Measurements from ENCODE around the gene FCGBP.

Gene FCGBP

GRCh38 chr19:39953915-39954314 lies 19.5 kb upstream of the FCGBP start:
- H3K9me3 ChIP-seq (replicated peaks in 1 of 11): peaks cover 0 to 14% (median 0%) of the 10 kb centered on the region in 11 experiments; a peak in 8 of 22 replicates
- H3K4me3 ChIP-seq: peak overlapping the region in 5 of 10 experiments; percentile 43 to 56 (median 47); a peak in 7 of 20 replicates
- H3K27ac ChIP-seq: peak overlapping the region in 10 of 11 experiments; percentile 41 to 88 (median 81); a peak in 19 of 22 replicates
- H3K27me3 ChIP-seq: no peaks in the 10 kb centered on the region
- peaks cover 39 to 77% (median 54%) of the 10 kb centered on the region in 10 experiments for H3K4me1 ChIP-seq
- peak overlapping the region in 8 of 11 experiments; percentile 49 to 75 (median 66); a peak in 14 of 22 replicates for H3K9ac ChIP-seq
- peak overlapping the region; percentile 76 to 98 (median 91) for H3K4me2 ChIP-seq
- TF ChIP-seq Cebpa-rat (IDR thresholded peaks at IDR 0.05): no peak
- H3K36me3 ChIP-seq: peaks cover 0 to under 1% (median 0%) of the 10 kb centered on the region in 11 experiments; a peak in 1 of 22 replicates
- H4K20me1 ChIP-seq: no peaks in the 10 kb centered on the region

GRCh38 chr19:39951686-39952085 lies 17.3 kb upstream of the FCGBP start:
- peak overlapping the region; percentile 76 to 98 (median 91); a peak in 21 of 22 replicates for H3K4me2 ChIP-seq
- no peaks in the 10 kb centered on the region for H3K27me3 ChIP-seq
- H3K4me1 ChIP-seq: peaks cover 41 to 94% (median 58%) of the 10 kb centered on the region in 10 experiments
- TF ChIP-seq Cebpa-rat (IDR thresholded peaks at IDR 0.05): no peak
- H3K36me3 ChIP-seq: peaks cover 0 to 7% (median 0%) of the 10 kb centered on the region in 11 experiments; a peak in 1 of 22 replicates
- peaks cover 0 to 27% (median 13%) of the 10 kb centered on the region in 11 experiments; a peak in 11 of 22 replicates for H3K9me3 ChIP-seq (replicated peaks in 1 of 11)
- H3K9ac ChIP-seq: peak overlapping the region in 2 of 11 experiments; percentile 21 to 24; a peak in 2 of 22 replicates
- peak overlapping the region in 1 of 10 experiments; percentile 37; a peak in 1 of 20 replicates for H3K4me3 ChIP-seq
- H4K20me1 ChIP-seq: no peaks in the 10 kb centered on the region
- peak overlapping the region in 10 of 11 experiments; percentile 2 to 88 (median 81); a peak in 15 of 22 replicates for H3K27ac ChIP-seq

- Histone ChIP-seq H3K27ac (peak overlapping the region in 9 of 11 experiments; percentile 16 to 88 (median 79); a peak in 9 of 22 replicates), H3K4me2 (peak overlapping the region in 9 of 11 experiments; percentile 82 to 98 (median 91); a peak in 18 of 22 replicates), H3K27me3 (no peaks in the 10 kb centered on the region), H3K36me3 (peaks cover 0 to 7% (median 0%) of the 10 kb centered on the region in 11 experiments; a peak in 1 of 22 replicates), H4K20me1 (no peaks in the 10 kb centered on the region), H3K4me1 (peaks cover 41 to 99% (median 64%) of the 10 kb centered on the region in 10 experiments), H3K9ac (peak overlapping the region in 2 of 11 experiments; percentile 17 to 24; a peak in 1 of 22 replicates), H3K4me3 (0 out of 20 replicates have a peak overlapping the region, but pooled peaks of 1 of the 10 experiments have one; percentile 37), H3K9me3 (replicated peaks in 1 of 11) (peaks cover 0 to 27% (median 13%) of the 10 kb centered on the region in 11 experiments; a peak in 11 of 22 replicates)
- no peak for TF ChIP-seq Cebpa-rat (IDR thresholded peaks at IDR 0.05)
Observed at GRCh38 chr19:39951065-39951650, 16.7 kb upstream of the FCGBP start.

GRCh38 chr19:39949026-39949747 lies 14.8 kb upstream of the FCGBP start:
- peaks cover 34 to 100% (median 66%) of the 10 kb centered on the region in 10 experiments for H3K4me1 ChIP-seq
- TF ChIP-seq Cebpa-rat (IDR thresholded peaks at IDR 0.05): no peak
- H4K20me1 ChIP-seq: no peaks in the 10 kb centered on the region
- no peaks in the 10 kb centered on the region for H3K27me3 ChIP-seq
- H3K9ac ChIP-seq: no peak overlapping the region
- peaks cover 0 to 7% (median 0%) of the 10 kb centered on the region in 11 experiments; a peak in 1 of 22 replicates for H3K36me3 ChIP-seq
- peaks cover 0 to 27% (median 13%) of the 10 kb centered on the region in 11 experiments; a peak in 11 of 22 replicates for H3K9me3 ChIP-seq (replicated peaks in 1 of 11)
- H3K27ac ChIP-seq: no peak overlapping the region
- no peak overlapping the region for H3K4me3 ChIP-seq
- H3K4me2 ChIP-seq: peak overlapping the region in 3 of 11 experiments; percentile 91 to 98 (median 94); a peak in 7 of 22 replicates

GRCh38 chr19:39946532-39946931 lies 12.1 kb upstream of the FCGBP start:
- peaks cover 0 to 7% (median 0%) of the 10 kb centered on the region in 11 experiments; a peak in 1 of 22 replicates for H4K20me1 ChIP-seq
- H3K4me2 ChIP-seq: peak overlapping the region in 10 of 11 experiments; percentile 6 to 98 (median 56); a peak in 13 of 22 replicates
- H3K36me3 ChIP-seq: peaks cover 0 to 7% (median 0%) of the 10 kb centered on the region in 11 experiments; a peak in 1 of 22 replicates
- TF ChIP-seq Cebpa-rat (IDR thresholded peaks at IDR 0.05): peak in 5 of 11 experiments; percentile 28 to 69 (median 33); a peak in 5 of 22 replicates
- H3K27me3 ChIP-seq: no peaks in the 10 kb centered on the region
- H3K9me3 ChIP-seq (replicated peaks in 1 of 11): peaks cover 0 to 27% (median 13%) of the 10 kb centered on the region in 11 experiments; a peak in 11 of 22 replicates
- H3K4me3 ChIP-seq: no peak overlapping the region
- no peak overlapping the region for H3K9ac ChIP-seq
- peaks cover 34 to 99% (median 65%) of the 10 kb centered on the region in 10 experiments for H3K4me1 ChIP-seq
- H3K27ac ChIP-seq: no peak overlapping the region

GRCh38 chr19:39943586-39943985 lies 9.2 kb upstream of the FCGBP start:
- Histone ChIP-seq H3K4me3 (no peak overlapping the region), H3K4me2 (peak overlapping the region; percentile 79 to 98 (median 92)), H3K36me3 (peaks cover 0 to 3% (median 0%) of the 10 kb centered on the region in 11 experiments; a peak in 1 of 22 replicates), H3K9ac (no peak overlapping the region), H3K4me1 (peaks cover 42 to 99% (median 75%) of the 10 kb centered on the region in 10 experiments), H3K9me3 (replicated peaks in 1 of 11) (peaks cover 14 to 31% (median 22%) of the 10 kb centered on the region in 11 experiments), H3K27ac (peak overlapping the region in 2 of 11 experiments; percentile 55 to 61; a peak in 3 of 22 replicates), H4K20me1 (peaks cover 0 to 7% (median 0%) of the 10 kb centered on the region in 11 experiments; a peak in 1 of 22 replicates), H3K27me3 (no peaks in the 10 kb centered on the region)
- no peak for TF ChIP-seq Cebpa-rat (IDR thresholded peaks at IDR 0.05)

GRCh38 chr19:39942366-39942730 lies 7.9 kb upstream of the FCGBP start:
- no peaks in the 10 kb centered on the region for H3K27me3 ChIP-seq
- peak overlapping the region; percentile 22 to 84 (median 50); a peak in 20 of 22 replicates for H3K27ac ChIP-seq
- H4K20me1 ChIP-seq: peaks cover 0 to 7% (median 0%) of the 10 kb centered on the region in 11 experiments; a peak in 1 of 22 replicates
- peaks cover 11 to 22% (median 15%) of the 10 kb centered on the region in 11 experiments for H3K9me3 ChIP-seq (replicated peaks in 1 of 11)
- H3K4me3 ChIP-seq: peak overlapping the region in 7 of 10 experiments; percentile 20 to 46 (median 30); a peak in 13 of 20 replicates
- peaks cover 48 to 99% (median 88%) of the 10 kb centered on the region in 10 experiments for H3K4me1 ChIP-seq
- peak overlapping the region; percentile 85 to 98 (median 92) for H3K4me2 ChIP-seq
- TF ChIP-seq Cebpa-rat (IDR thresholded peaks at IDR 0.05): no peak
- no peaks in the 10 kb centered on the region for H3K36me3 ChIP-seq
- peak overlapping the region; percentile 2 to 65 (median 53); a peak in 16 of 22 replicates for H3K9ac ChIP-seq

Measured in BLaER1 treated with 17β-estradiol and CSF1 and Interleukin-3, amounts not matched to agents 10 nM and 100 nM (cell line).